Large intestine (tissue), 3 donors: ENCODE results near the gene IRS2. TPM values are rescaled to one million over a fixed set of nuclear protein-coding genes. Genes with fewer than 3 reads are reported as not detected.
A peak's percentile ranks its signal among the peaks of the same experiment; 100 is the strongest.

Experiments used
- DNase-seq, 2 donors: peaks; one replicate each; pipeline versions ENCODE4 v3.0.0 to v3.0.0-alpha.2; 2013
- H3K27ac ChIP-seq: one replicate; pipeline ENCODE4 v1.5.1; 2013; ENCODE audit warnings: low read length
- H3K27me3 ChIP-seq: 2 replicates; pipeline ENCODE4 v1.6.1; 2013; ENCODE audit warnings: low read length; ENCODE audit not compliant: control insufficient read depth, insufficient read depth
- H3K36me3 ChIP-seq: 2 replicates; pipeline ENCODE4 v1.6.1; 2013; ENCODE audit warnings: low read length; ENCODE audit not compliant: control insufficient read depth, insufficient read depth
- H3K4me1 ChIP-seq: one replicate; pipeline ENCODE4 v1.6.1; 2013; ENCODE audit warnings: low read length; ENCODE audit not compliant: control insufficient read depth, insufficient read depth
- H3K4me3 ChIP-seq: one replicate; pipeline ENCODE4 v1.5.1; 2013; ENCODE audit warnings: low read length
- H3K9me3 ChIP-seq: one replicate; pipeline ENCODE4 v1.6.1; 2013; ENCODE audit warnings: mild to moderate bottlenecking, low read depth, low read length, moderate library complexity; ENCODE audit not compliant: control insufficient read depth
- WGBS: methylation state at CpG from one replicate; pipeline ENCODE4 v1.1.5; 2013; ENCODE audit warnings: low lambda C conversion rate; ENCODE audit not compliant: insufficient coverage; 5-methylcytosine and 5-hydroxymethylcytosine counted together
- polyA plus RNA-seq: library from polyadenylated mRNA; unstranded; fragments of 120-200 nt; gene quantifications from one replicate; pipeline ENCODE4 v1.2.1, GENCODE V29; 2013

IRS2 gene
- polyA plus RNA-seq, 1 donor = 9.3 TPM

- Histone ChIP-seq H3K27me3 (peaks cover 10% of the 10 kb centered on the region), H3K36me3 (peaks cover 19% of the 10 kb centered on the region), H3K9me3 (peaks cover 24% of the 10 kb centered on the region), H3K27ac (peak overlapping the region; percentile 36), H3K4me1 (peaks cover 12% of the 10 kb centered on the region), H3K4me3 (peak overlapping the region; percentile 67)
- no peak for DNase-seq
- no CpG with 5 or more reads among the region's 88 CpGs for WGBS
Measured at GRCh38 chr13:109785892-109786450, 412 bp downstream of the IRS2 start.

GRCh38 chr13:109785141-109785891 is 1.1 kb downstream of the IRS2 start:
- Histone ChIP-seq H3K4me1 (peaks cover 12% of the 10 kb centered on the region), H3K4me3 (peak overlapping the region; percentile 67), H3K27me3 (peaks cover 10% of the 10 kb centered on the region), H3K36me3 (peaks cover 19% of the 10 kb centered on the region), H3K27ac (peak overlapping the region; percentile 67), H3K9me3 (peaks cover 24% of the 10 kb centered on the region)
- DNase-seq = peak in 1 of 2 donors; percentile 79
- no CpG with 5 or more reads among the region's 98 CpGs for WGBS

GRCh38 chr13:109784590-109785140 is 1.7 kb downstream of the IRS2 start:
- Histone ChIP-seq H3K4me1 (peaks cover 12% of the 10 kb centered on the region), H3K4me3 (peak overlapping the region; percentile 67), H3K27ac (peak overlapping the region; percentile 67), H3K27me3 (peaks cover 10% of the 10 kb centered on the region), H3K36me3 (peaks cover 21% of the 10 kb centered on the region), H3K9me3 (peaks cover 24% of the 10 kb centered on the region)
- WGBS = no CpG with 5 or more reads among the region's 83 CpGs
- DNase-seq = peak; percentile 48 to 79

DNA sequence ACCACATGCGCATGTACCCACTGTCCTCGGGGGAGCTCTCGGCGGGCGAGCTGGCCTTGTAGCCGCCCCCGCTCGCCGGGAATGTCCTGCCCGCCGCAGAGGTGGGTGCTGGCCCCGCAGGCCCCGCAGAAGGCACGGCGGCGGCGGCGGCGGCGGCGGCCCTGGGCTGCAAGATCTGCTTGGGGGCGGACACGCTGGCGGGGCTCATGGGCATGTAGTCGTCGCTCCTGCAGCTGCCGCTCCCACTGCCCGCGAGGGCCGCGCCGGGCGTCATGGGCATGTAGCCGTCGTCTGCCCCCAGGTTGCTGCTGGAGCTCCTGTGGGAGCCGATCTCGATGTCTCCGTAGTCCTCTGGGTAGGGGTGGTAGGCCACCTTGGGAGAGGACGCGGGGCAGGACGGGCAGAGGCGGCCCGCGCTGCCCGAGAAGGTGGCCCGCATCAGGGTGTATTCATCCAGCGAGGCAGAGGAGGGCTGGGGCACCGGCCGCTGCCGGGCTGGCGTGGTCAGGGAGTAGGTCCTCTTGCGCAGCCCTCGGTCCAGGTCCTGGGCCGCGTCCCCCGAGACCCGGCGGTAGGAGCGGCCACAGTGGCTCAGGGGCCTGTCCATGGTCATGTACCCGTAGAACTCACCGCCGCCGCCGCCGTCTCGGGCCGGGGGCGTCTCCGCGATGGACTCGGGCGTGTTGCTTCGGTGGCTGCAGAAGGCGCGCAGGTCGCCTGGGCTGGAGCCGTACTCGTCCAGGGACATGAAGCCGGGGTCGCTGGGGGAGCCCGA is 2.4 kb downstream of the IRS2 start:
- H3K36me3 ChIP-seq = peaks cover 21% of the 10 kb centered on the region
- peak overlapping the region; percentile 51 for H3K4me3 ChIP-seq
- H3K9me3 ChIP-seq = peaks cover 24% of the 10 kb centered on the region
- H3K4me1 ChIP-seq = peaks cover 16% of the 10 kb centered on the region
- no CpG with 5 or more reads among the region's 81 CpGs for WGBS
- no peak overlapping the region for H3K27ac ChIP-seq
- peak in 1 of 2 donors; percentile 30 for DNase-seq
- peaks cover 7% of the 10 kb centered on the region for H3K27me3 ChIP-seq

DNA sequence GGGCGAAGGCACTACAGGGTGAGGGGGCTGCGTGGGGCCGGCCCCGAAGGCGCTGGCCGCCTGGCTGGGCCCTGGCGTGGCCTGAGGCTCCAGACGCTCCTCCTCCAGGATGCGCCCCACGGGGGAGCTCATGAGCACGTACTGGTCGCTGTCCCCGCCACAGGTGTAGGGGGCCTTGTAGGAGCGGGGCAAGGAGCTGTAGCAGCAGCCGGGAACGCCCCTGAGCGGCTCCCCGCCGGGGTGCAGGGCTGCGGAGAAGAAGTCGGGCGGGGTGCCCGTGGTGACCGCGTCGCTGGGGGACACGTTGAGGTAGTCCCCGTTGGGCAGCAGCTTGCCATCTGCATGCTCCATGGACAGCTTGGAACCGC is 3.0 kb downstream of the IRS2 start:
- H3K9me3 ChIP-seq = peaks cover 24% of the 10 kb centered on the region
- no peak overlapping the region for H3K4me3 ChIP-seq
- peaks cover 21% of the 10 kb centered on the region for H3K36me3 ChIP-seq
- no peak for DNase-seq
- no CpG with 5 or more reads among the region's 29 CpGs for WGBS
- H3K27me3 ChIP-seq = peaks cover 7% of the 10 kb centered on the region
- H3K4me1 ChIP-seq = peaks cover 17% of the 10 kb centered on the region
- no peak overlapping the region for H3K27ac ChIP-seq

- Histone ChIP-seq H3K36me3 (peaks cover 21% of the 10 kb centered on the region), H3K27me3 (peaks cover 7% of the 10 kb centered on the region), H3K9me3 (peaks cover 24% of the 10 kb centered on the region), H3K4me1 (peaks cover 18% of the 10 kb centered on the region), H3K4me3 (no peak overlapping the region), H3K27ac (no peak overlapping the region)
- WGBS = no CpG with 5 or more reads among the region's 72 CpGs
- no peak for DNase-seq
Measured at GRCh38 chr13:109782823-109783431, 3.5 kb downstream of the IRS2 start.

GRCh38 chr13:109782066-109782822 is 4.1 kb downstream of the IRS2 start:
- no CpG with 5 or more reads among the region's 77 CpGs for WGBS
- H3K4me1 ChIP-seq = peaks cover 16% of the 10 kb centered on the region
- DNase-seq = no peak

GRCh38 chr13:109781384-109782065 is 4.9 kb downstream of the IRS2 start:
- Histone ChIP-seq H3K9me3 (peaks cover 24% of the 10 kb centered on the region), H3K27ac (no peak overlapping the region), H3K4me1 (peaks cover 16% of the 10 kb centered on the region), H3K4me3 (peak overlapping the region; percentile 27), H3K27me3 (no peaks in the 10 kb centered on the region), H3K36me3 (peaks cover 21% of the 10 kb centered on the region)
- WGBS = no CpG with 5 or more reads among the region's 28 CpGs
- peak in 1 of 2 donors; percentile 27 for DNase-seq

More at GRCh38 chr13:109782066-109782822, 4.1 kb downstream of the IRS2 start:
- no peak overlapping the region for H3K27ac ChIP-seq
- H3K9me3 ChIP-seq = peaks cover 24% of the 10 kb centered on the region
- H3K36me3 ChIP-seq = peaks cover 21% of the 10 kb centered on the region
- H3K4me3 ChIP-seq = peak overlapping the region; percentile 27
- peaks cover under 1% of the 10 kb centered on the region for H3K27me3 ChIP-seq

- H3K4me3 ChIP-seq = peak overlapping the region; percentile 27
Measured at GRCh38 chr13:109780845-109781383, 5.5 kb downstream of the IRS2 start.

More at GRCh38 chr13:109780845-109781383, 5.5 kb downstream of the IRS2 start:
- WGBS = no CpG with 5 or more reads among the region's 11 CpGs
- H3K4me1 ChIP-seq = peaks cover 16% of the 10 kb centered on the region
- no peaks in the 10 kb centered on the region for H3K27me3 ChIP-seq
- H3K27ac ChIP-seq = no peak overlapping the region
- peaks cover 24% of the 10 kb centered on the region for H3K9me3 ChIP-seq
- H3K36me3 ChIP-seq = peaks cover 21% of the 10 kb centered on the region
- no peak for DNase-seq
